Astrocyte (in vitro differentiated cells and primary cell): ENCODE results near the gene BTN2A1.

Source experiments
- EZH2 ChIP-seq: IDR thresholded peaks from 2 replicates; pipeline ENCODE4 v1.6.1; 2012; ENCODE audit warnings: mild to moderate bottlenecking, low read length, inconsistent platforms; ENCODE audit not compliant: insufficient read depth
- TF ChIP-seq, protein P1 (sequence below): IDR thresholded peaks from 2 replicates; pipeline ENCODE4 v1.5.1; 2011; ENCODE audit warnings: low read depth, mild to moderate bottlenecking, inconsistent platforms, low read length, moderate library complexity; ENCODE audit not compliant: insufficient read depth

DNA sequence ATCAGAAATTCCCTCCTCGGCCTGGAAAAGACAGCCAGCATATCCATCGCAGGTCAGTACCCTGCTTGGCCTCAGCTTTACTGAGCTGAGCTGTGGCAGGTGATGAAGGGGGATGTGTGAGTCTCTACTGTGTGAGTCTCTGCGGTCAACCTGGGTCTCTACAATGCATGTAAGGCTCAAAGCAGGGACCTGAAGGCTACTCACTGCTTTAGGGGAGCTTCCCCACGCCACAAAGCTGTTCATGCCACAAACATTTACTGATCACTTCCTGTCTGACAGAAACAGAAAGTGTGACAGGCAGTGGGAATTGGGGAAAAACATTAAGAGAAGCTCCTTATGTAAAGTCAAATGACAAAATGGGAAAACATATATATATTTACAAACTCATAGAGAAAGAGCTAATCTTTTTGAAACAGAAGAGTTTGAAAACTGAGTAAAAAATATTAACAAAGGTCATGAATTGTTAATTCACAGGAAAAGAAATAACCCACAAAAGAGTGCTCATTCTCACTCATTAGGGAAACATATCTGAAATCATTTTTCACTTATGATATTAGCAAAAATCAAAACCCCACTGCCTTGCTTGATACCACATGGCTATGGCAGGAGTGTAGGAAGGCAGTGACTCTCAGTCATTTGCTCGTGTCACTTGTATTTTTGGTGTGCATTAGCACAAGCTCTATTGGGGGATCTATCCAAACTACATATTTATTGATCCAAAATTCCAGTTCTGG, 11.7 kb upstream of the BTN2A1 start:
- TF ChIP-seq EZH2, result no peak
- TF ChIP-seq, protein P1, sequence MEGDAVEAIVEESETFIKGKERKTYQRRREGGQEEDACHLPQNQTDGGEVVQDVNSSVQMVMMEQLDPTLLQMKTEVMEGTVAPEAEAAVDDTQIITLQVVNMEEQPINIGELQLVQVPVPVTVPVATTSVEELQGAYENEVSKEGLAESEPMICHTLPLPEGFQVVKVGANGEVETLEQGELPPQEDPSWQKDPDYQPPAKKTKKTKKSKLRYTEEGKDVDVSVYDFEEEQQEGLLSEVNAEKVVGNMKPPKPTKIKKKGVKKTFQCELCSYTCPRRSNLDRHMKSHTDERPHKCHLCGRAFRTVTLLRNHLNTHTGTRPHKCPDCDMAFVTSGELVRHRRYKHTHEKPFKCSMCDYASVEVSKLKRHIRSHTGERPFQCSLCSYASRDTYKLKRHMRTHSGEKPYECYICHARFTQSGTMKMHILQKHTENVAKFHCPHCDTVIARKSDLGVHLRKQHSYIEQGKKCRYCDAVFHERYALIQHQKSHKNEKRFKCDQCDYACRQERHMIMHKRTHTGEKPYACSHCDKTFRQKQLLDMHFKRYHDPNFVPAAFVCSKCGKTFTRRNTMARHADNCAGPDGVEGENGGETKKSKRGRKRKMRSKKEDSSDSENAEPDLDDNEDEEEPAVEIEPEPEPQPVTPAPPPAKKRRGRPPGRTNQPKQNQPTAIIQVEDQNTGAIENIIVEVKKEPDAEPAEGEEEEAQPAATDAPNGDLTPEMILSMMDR, result no peak
